ENCODE data around the gene KIF5C.

The KIF5C gene

DNA sequence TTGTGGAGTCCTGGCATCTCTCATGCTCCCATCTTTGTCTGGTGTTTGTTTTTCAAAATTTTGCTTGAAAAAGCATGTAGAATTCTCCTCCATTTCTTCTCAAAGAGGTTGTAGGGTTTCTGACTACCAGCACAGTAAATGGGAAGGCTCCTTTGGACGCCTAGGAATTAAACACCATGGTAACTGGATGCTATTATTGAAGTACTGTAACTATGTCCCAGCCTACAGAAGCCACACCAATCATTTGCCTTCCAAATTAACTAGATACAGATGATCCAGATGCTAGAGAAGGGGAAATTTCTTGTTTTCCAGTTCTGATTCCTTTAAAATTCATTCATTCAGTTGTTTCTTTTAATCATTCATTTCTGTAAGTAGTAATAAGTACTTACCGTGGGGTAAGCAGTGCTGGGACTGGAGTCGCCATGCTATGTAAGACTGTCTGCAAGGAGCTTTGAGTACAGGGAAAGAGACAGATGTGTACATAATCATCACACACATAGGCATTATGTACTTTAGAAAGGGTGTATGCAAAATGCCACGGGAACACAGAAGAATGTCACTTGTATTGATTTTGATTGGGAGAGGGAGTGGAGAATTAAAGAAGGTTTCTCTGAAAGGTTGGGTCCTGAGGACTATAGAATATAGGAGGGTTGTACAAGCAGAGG is 49.6 kb downstream of the KIF5C start:
- no peak for DNase-seq (ENCODE audit: low read depth)

DNA sequence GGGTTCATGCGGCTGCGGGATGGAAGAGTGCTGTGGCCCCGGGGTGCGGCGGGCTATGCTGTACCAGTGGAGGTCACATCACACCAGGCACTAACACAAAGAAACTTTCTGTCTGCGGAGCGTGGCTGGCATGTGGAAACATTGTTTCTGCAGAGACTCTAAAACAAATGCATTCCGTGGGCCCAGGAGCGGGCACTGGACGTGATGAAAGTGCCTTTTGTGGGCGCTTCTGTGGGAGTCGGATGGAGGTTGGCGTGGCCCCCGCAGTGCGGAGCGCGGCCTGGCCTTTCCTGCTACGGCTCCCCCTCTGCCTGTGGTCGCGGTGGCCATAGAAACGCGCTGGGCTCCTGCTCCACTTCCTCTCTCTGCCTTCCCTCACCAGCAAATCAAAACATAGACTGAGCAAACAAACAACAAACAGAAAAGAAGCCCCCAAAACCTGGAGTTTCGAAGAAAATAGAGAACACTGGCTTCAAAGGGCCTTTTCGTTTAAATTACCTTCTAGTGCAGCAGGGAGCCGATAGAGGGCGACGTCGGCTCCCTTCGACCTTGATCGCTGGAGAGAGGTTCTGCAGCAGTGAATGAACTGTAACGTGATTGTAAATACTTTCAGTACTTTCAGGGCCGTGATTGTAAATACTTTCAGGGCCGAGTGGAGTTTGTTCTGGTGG is 51.4 kb downstream of the KIF5C start:
- DNase-seq (ENCODE audit: low read depth) = peak; percentile 31

DNA sequence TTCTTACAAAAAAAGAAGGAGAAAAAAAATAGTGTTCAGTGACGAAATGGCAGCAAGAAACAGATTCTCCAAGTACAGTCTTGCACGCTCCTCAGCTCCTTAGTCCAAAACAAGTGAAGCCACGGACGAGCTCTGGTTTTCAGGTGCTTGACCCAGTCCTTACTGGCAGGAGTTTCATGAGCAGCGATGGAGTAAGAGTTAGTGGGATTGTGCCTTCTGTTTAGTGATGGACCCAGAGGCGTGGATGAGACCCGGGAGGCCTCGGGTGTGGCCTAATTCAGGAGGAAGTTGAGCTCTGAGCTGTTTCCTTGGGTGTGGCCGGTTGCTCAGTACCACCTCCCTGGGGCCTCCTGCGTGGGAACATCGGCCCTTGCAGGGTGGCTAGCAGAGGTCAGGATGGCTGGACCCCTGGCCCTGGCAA is 52.0 kb downstream of the KIF5C start:
- DNase-seq (ENCODE audit: low read depth) = peak; percentile 19

DNA sequence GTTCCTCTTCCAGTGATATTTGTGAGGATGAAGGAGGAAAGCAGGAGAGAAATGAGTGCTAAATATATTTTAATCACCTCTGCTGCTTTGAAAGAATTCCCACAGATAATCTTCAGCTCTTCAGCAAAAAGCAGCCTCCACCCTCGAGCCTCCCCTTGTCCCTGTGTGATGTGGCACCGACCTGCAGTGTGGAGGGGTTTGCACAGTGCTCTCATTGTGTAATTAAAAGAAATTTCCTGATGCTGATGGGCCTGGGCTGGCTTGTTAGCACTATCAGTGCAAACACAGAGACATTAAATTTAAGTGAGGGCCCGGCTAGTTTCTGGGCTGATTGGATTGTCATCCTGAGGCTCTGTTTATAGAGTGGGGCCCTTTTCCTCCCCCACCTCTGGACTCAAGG is 53.4 kb downstream of the KIF5C start:
- no peak for DNase-seq (ENCODE audit: low read depth)

DNA sequence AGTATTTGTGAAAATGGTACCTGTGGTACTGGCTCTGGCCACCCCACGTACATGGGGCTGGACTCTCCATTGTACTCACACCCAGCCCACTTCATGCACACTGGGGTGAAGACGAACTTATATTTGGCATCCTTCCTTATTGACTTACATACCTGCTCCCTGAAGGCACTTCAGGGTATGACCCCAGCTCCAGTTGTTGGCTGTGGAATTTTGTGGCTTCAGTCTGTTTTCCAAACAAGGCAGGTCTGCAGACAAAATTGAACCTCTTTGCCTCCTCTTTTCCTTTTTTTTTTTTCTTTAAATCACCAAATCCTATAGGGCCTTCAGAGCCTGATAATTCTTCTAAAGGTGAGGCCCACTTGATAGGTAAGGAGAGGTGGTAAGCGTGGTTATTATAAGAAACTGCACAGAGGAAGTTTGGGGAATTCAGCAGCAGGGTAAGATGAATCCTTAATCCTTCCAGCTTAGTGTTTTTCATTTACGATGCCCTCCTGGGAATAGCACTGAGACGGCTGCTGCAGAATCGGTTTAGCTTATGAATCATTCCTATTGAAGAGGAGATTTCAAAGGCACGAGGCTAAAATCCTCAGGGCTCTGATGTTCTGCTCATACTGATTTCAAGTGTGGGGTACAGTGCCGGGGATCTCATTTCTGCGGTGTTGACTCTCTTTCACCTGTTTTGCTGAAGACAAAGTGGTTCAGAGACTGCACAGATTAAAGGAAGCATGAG is 55.2 kb downstream of the KIF5C start:
- DNase-seq (ENCODE audit: low read depth) = no peak

DNA sequence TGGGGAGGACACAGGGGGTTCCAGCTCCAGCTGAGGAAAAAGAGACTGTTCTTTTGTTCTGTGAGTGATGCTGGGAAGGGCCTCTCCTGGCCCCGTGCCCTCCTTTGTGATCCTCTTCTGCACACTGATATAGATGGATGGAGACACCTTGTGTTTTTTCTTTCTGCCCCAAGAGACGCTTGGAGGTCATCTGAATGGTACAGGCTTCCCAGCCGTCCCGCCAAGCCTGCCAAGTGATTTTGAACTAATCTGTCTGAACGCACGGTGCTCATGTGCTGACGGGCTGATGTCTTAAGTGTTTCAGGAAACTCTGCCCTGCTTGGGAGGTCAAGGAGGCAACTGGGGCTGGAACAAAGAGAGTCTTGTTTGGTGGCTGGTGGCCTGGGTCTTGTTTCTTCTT is 57.5 kb downstream of the KIF5C start:
- DNase-seq (ENCODE audit: low read depth) = no peak

DNA sequence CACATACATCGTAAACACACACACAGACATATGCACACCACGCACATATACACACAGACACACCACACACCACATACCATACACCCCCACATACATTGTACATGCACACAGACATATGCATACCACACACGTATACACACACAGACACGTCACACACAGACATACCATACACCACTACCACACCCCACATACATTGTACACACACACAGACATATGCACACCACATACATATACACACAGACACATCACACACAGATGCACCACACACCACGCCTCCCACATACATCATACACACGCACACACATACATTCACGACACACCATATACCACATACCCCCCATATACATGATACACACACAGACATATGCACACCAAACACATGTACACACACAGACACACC is 58.4 kb downstream of the KIF5C start:
- DNase-seq (ENCODE audit: low read depth) = no peak

DNA sequence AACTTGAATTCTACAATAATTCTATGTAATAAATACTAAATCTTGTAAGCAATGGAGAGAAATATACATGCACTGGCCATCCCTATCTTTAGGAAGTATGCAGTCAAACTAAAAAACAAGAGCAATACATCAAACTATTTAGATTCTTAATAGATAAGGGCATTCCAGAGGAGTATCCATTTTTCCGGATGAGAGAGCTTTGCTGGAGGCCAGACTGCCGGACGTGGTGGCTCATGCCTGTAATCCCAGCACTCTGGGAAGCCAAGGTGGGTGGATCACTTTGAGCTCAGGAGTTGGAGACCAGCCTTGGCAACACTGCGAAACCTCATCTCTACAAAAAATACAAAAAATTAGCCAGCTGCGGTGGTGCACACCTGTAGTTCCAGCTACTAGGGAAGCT is 60.8 kb downstream of the KIF5C start:
- no peak for DNase-seq (ENCODE audit: low read depth)

DNA sequence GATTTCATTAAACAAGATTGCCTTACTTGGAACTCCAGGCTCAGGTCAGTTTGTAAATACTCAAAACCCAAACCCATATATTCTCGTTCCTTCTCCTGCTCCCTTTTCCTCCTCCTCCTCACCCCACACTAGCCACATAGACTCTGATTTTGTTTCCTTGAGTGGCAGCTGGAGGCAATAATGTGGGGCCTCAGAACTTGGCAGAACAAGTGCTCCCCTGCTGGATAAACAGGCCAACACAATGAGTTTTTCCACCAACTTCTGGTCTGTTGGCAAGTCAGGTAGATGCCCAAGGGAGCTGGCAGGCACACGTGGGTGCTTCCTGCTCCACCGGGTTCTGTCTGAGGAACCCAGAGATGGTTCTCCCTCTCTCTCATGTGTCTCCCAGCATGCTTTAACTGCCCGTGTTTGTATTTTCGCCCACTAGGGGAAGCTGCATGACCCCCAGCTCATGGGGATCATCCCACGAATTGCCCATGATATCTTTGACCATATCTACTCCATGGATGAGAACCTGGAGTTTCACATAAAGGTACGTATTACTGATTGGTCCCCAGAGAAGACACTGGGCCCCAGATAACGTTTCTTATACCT is 61.9 kb downstream of the KIF5C start:
- DNase-seq (ENCODE audit: low read depth) = no peak

- no peak for DNase-seq (ENCODE audit: low read depth)
These were observed 64.2 kb downstream of the KIF5C start for GRCh38 chr2:148939271-148939670.

GRCh38 chr2:148943097-148943496 is 68.1 kb downstream of the KIF5C start:
- no peak for DNase-seq (ENCODE audit: low read depth)

- no peak for DNase-seq (ENCODE audit: low read depth)
These were observed 69.5 kb downstream of the KIF5C start for GRCh38 chr2:148944536-148944935.

GRCh38 chr2:148947299-148947698 is 72.3 kb downstream of the KIF5C start:
- DNase-seq (ENCODE audit: low read depth) = no peak

GRCh38 chr2:148948868-148949267 is 73.8 kb downstream of the KIF5C start:
- DNase-seq (ENCODE audit: low read depth) = no peak

GRCh38 chr2:148949348-148949747 is 74.3 kb downstream of the KIF5C start:
- no peak for DNase-seq (ENCODE audit: low read depth)

GRCh38 chr2:148952621-148953020 is 77.6 kb downstream of the KIF5C start:
- no peak for DNase-seq (ENCODE audit: low read depth)

DNA sequence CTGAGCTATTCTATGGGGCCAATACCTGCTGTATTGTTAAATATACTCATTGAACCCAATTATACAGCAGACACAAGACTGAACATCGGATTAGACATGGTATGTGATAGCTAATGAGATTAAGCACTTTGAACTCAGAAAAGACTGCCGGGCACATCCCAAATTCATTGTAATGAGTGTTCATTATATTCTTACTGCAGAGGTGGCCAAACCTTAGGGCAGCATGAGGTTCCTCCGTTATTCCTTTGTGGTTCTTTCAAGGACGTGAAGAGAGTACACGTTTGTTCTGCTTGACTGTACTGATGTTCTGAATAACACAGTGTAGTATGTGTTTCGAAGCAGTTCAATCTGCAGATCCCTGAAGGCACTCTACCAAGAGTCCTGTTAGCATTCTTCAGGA is 78.4 kb downstream of the KIF5C start:
- DNase-seq (ENCODE audit: low read depth) = no peak

- DNase-seq (ENCODE audit: low read depth) = no peak
These were observed 79.5 kb downstream of the KIF5C start for GRCh38 chr2:148954536-148954935.

GRCh38 chr2:148955798-148956197 is 80.8 kb downstream of the KIF5C start:
- no peak for DNase-seq (ENCODE audit: low read depth)

- no peak for DNase-seq (ENCODE audit: low read depth)
These were observed 82.0 kb downstream of the KIF5C start for GRCh38 chr2:148957023-148957422.

GRCh38 chr2:148959745-148960144 is 84.7 kb downstream of the KIF5C start:
- DNase-seq (ENCODE audit: low read depth) = no peak

GRCh38 chr2:148960483-148960882 is 85.5 kb downstream of the KIF5C start:
- no peak for DNase-seq (ENCODE audit: low read depth)

- no peak for DNase-seq (ENCODE audit: low read depth)
These were observed 88.4 kb downstream of the KIF5C start for GRCh38 chr2:148963461-148963860.
